IPS-15b (cell line): Measurements from ENCODE around the gene FYB2.

Experiments used
- H3K27me3 ChIP-seq: one replicate; pipeline ENCODE4 v1.6.1; 2013; ENCODE audit warnings: low read length; ENCODE audit not compliant: control insufficient read depth, insufficient read depth
- H3K36me3 ChIP-seq: one replicate; pipeline ENCODE4 v1.6.1; 2013; ENCODE audit warnings: low read length; ENCODE audit not compliant: control insufficient read depth, insufficient read depth
- H3K4me1 ChIP-seq: one replicate; pipeline ENCODE4 v1.6.1; 2013; ENCODE audit warnings: mild to moderate bottlenecking, low read length; ENCODE audit not compliant: control insufficient read depth, insufficient read depth
- H3K4me3 ChIP-seq: one replicate; pipeline ENCODE4 v1.5.1; 2013; ENCODE audit warnings: low read depth, low read length
- H3K9ac ChIP-seq: one replicate; pipeline ENCODE4 v1.6.1; 2013; ENCODE audit warnings: low read depth, mild to moderate bottlenecking, low read length
- H3K9me3 ChIP-seq: one replicate; pipeline ENCODE4 v1.6.1; 2013; ENCODE audit warnings: mild to moderate bottlenecking, low read length; ENCODE audit not compliant: control insufficient read depth, insufficient read depth

The FYB2 gene

DNA sequence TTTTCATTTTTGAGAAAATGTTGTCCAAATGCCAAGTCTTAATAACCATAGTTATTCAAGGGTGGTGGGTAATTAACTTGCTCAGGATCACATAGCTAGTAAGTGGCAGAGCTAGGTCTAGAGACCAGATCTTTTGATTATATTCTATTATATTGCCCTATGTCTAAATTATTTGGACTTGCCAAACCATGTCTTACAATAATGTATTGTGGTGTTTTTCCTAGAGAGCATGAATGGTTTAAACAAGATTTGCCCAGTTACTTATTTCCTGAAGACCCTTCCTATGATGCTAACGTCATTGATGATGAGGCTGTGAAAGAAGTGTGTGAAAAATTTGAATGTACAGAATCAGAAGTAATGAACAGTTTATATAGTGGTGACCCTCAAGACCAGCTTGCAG is 115.5 kb downstream of the FYB2 start:
- Histone ChIP-seq H3K9ac (no peak overlapping the region), H3K4me1 (peaks cover 2% of the 10 kb centered on the region), H3K27me3 (no peaks in the 10 kb centered on the region), H3K4me3 (no peak overlapping the region), H3K9me3 (no peaks in the 10 kb centered on the region), H3K36me3 (no peaks in the 10 kb centered on the region)

DNA sequence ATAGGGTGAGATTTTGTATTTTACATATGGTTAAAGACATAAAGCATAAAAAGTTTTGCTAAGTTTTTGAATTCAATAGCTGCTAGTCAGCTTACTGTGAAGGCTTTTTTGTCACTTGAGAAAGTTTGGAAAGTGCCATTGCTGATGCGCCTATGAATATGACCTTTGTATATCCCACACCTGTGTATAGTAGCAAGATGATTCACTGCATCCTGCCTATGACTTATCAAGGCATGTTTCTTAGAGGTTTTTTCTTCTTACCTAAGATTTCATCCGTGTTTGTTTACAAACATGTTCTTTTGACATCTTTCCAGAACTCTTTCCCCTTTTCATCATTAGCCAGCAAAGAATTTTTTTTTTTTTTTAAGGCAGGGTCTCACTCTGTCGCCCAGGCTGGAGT is 122.5 kb downstream of the FYB2 start:
- no peaks in the 10 kb centered on the region for H3K27me3 ChIP-seq
- no peak overlapping the region for H3K9ac ChIP-seq
- no peaks in the 10 kb centered on the region for H3K36me3 ChIP-seq
- no peaks in the 10 kb centered on the region for H3K4me1 ChIP-seq
- no peak overlapping the region for H3K4me3 ChIP-seq
- H3K9me3 ChIP-seq: no peaks in the 10 kb centered on the region

DNA sequence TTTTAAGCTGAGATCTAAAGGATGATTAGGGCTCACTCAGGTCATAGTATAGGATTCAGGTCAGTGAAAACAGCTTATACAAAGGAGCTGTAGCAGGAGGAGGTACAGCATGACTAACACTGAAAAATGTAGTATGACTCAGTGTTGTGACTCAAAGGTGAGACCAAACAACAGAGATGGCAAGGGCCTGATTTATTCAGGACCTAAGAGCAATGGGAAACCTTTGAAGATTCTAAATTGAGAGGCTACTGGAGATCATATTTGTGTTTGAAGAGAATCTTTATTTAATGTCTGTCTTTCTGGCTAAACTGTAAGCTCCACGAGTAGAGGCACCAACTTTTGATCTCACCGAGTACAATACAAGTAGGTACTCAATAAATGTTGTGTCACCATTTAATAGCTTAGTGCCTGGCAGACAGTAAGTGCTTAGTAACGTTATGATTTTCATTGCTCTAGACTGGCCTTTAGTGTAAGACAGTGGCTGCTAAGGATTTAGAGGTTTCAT is 130.6 kb downstream of the FYB2 start:
- no peak overlapping the region for H3K4me3 ChIP-seq
- no peaks in the 10 kb centered on the region for H3K27me3 ChIP-seq
- H3K9ac ChIP-seq: no peak overlapping the region
- H3K4me1 ChIP-seq: peaks cover 8% of the 10 kb centered on the region
- no peaks in the 10 kb centered on the region for H3K36me3 ChIP-seq
- no peaks in the 10 kb centered on the region for H3K9me3 ChIP-seq

DNA sequence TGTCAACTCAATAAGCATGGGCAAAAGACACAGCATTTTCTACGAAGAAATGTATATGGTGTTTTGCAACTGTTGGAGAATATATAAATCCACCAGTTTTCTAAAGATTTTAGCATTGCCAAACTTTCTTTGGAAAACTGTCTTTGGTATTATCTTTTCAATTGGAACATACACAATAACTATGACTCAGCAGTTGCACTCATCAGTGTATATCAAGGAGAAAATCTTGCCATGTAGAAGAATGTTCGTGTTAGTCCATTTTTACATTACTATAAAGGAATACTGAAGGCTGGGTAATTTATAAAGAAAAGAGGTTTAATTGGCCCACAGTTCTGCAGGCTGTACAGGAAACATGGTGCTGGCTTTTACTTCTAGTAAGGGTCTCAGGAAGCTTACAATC is 133.0 kb downstream of the FYB2 start:
- H3K9ac ChIP-seq: no peak overlapping the region
- H3K9me3 ChIP-seq: no peaks in the 10 kb centered on the region
- peaks cover 8% of the 10 kb centered on the region for H3K4me1 ChIP-seq
- H3K27me3 ChIP-seq: no peaks in the 10 kb centered on the region
- H3K36me3 ChIP-seq: no peaks in the 10 kb centered on the region
- no peak overlapping the region for H3K4me3 ChIP-seq

DNA sequence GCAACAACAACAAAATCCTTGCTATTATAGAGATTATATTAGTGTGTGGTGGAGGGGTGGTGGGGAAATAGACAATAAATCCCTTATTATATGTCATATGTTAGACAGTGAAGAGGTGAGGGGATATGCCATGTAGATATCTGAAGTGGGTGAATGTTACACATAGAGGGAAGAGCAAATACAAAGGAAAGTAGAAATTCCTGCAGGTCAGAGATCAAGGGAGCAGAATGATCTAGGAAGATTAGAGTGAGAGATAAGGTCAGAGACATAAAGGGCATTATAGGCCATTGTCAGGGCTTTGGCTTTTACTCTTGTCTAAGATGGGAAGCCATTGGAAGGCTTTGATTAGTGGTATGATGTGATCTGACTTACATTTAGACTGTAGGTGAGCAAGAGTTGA is 135.6 kb downstream of the FYB2 start:
- no peak overlapping the region for H3K9ac ChIP-seq
- no peak overlapping the region for H3K4me3 ChIP-seq
- peaks cover 5% of the 10 kb centered on the region for H3K4me1 ChIP-seq
- no peaks in the 10 kb centered on the region for H3K27me3 ChIP-seq
- H3K36me3 ChIP-seq: no peaks in the 10 kb centered on the region
- H3K9me3 ChIP-seq: no peaks in the 10 kb centered on the region

DNA sequence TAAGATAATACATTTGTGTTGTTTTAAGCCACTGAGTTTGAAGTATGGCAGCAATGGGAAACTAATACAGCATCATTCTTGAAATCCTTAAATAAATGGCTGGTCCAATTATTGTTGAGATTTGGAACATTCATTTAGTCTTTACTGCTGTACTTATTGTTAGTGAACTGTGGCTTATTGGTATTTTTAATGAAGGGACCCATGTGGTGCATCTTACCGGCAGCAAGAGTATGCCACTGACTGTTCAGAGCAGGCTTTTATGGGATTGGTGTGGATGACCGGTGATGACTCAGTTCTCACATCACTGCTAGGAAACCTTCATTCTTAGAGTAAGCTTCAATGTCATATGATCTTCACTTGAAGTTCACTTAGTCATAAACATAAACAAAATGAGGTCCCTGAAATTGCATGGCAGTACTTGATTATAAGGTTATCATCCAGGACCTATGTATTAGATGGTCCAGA is 142.6 kb downstream of the FYB2 start:
- no peaks in the 10 kb centered on the region for H3K36me3 ChIP-seq
- no peaks in the 10 kb centered on the region for H3K27me3 ChIP-seq
- H3K9me3 ChIP-seq: no peaks in the 10 kb centered on the region
- H3K9ac ChIP-seq: no peak overlapping the region
- H3K4me3 ChIP-seq: no peak overlapping the region
- no peaks in the 10 kb centered on the region for H3K4me1 ChIP-seq

DNA sequence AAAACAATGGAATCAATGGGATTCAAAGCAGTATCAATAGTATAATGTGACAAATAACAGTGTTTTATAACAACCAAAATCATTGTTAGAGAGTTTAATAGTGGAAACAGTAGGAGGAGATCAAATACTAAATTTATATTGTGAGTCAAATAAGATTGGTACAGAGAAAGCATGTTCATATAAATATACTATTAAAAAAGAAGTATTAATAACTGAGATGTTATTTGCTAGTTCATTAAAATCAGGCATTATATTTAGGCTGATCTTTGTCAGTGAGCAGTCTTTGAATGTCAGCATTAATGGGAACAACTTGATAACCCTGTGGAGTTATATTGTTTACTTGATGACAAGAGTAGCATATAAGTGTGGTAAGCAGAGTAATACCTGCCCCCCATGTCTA is 143.4 kb downstream of the FYB2 start:
- H3K27me3 ChIP-seq: no peaks in the 10 kb centered on the region

DNA sequence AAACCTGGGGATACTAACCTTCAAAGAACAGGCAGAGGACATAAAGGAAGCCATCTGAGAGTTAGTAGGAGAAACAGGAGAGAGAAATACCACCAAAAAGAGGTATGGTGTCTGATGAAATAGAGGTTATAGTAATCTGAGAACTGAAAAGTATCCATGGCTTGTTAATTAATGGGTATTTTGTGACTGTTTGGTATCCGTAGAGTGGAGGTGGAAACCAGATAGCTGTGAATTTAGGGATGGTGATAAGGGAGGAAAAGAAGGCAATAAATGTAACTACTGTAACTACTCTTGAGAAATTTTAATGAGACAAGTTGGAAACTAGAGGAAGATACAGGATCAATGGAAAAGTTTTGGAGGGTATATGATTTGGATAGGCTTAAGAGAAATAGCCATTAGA is 146.6 kb downstream of the FYB2 start:
- Histone ChIP-seq H3K4me1 (no peaks in the 10 kb centered on the region), H3K4me3 (no peak overlapping the region), H3K9me3 (no peaks in the 10 kb centered on the region), H3K9ac (no peak overlapping the region), H3K36me3 (no peaks in the 10 kb centered on the region), H3K27me3 (no peaks in the 10 kb centered on the region)

More for the DNA sequence above, 143.4 kb downstream of the FYB2 start:
- Histone ChIP-seq H3K4me3 (no peak overlapping the region), H3K9me3 (no peaks in the 10 kb centered on the region), H3K4me1 (no peaks in the 10 kb centered on the region), H3K36me3 (no peaks in the 10 kb centered on the region), H3K9ac (no peak overlapping the region)

DNA sequence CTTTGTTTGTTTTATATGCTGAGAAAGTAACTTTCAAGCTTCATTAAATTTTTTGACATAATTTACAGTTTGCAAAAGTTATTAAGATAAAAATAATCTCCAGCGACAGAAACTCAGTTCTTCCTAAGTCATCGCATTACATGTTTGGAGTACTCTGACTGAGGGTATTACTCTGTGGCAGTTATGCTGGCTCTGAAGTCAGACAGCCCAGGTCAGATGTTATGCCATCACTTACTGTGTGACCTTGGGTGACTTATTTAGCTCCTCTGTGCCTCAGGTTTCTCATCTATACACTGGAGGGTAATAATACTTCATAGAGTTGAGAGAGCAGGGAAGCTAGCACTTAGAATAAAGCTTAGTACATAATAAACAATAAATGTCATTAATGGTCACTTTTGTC is 147.7 kb downstream of the FYB2 start:
- no peak overlapping the region for H3K9ac ChIP-seq
- no peaks in the 10 kb centered on the region for H3K36me3 ChIP-seq
- no peaks in the 10 kb centered on the region for H3K9me3 ChIP-seq
- H3K4me1 ChIP-seq: no peaks in the 10 kb centered on the region
- H3K4me3 ChIP-seq: no peak overlapping the region
- no peaks in the 10 kb centered on the region for H3K27me3 ChIP-seq

DNA sequence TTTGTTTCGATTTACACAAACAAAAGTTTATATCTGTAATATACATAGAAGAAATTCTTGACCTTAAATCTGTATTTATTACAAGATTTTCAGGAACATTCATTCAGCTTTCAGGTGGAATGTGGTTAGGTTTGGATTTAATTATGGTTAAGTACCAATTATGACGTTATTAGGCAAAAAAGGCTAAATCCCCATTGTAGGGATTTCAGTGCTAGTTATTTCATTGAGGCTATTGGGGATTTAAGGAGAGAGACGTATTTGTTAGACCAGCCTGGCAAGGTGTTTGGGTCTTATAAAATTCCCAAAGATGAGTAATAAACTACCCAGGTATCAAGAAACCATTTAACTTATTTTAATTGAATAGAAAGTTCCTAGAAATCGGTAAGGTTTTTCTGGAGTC is 148.1 kb downstream of the FYB2 start:
- Histone ChIP-seq H3K27me3 (no peaks in the 10 kb centered on the region), H3K4me1 (peaks cover 3% of the 10 kb centered on the region), H3K4me3 (no peak overlapping the region), H3K9ac (no peak overlapping the region), H3K36me3 (no peaks in the 10 kb centered on the region), H3K9me3 (no peaks in the 10 kb centered on the region)

DNA sequence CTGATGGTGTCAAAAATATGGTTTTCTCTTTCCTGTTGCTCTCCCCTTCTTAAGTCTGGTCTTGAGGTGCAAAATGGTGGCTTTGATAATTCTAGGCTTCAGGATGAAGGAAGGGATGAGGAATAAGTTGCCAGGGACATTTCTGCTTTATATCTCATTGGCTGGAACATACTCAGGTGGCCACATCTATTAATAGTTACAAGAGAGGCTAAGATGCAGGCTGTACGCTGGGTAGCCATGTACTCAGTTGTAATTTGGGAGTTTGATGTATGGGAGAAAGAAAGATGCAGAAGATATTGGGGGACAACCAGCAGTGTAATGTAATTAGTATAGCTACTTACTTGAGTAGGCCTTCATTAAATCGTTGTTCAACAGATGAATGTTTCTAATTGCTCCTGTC is 148.9 kb downstream of the FYB2 start:
- no peak overlapping the region for H3K9ac ChIP-seq
- peaks cover 3% of the 10 kb centered on the region for H3K4me1 ChIP-seq
- no peaks in the 10 kb centered on the region for H3K9me3 ChIP-seq
- no peak overlapping the region for H3K4me3 ChIP-seq
- no peaks in the 10 kb centered on the region for H3K36me3 ChIP-seq
- H3K27me3 ChIP-seq: no peaks in the 10 kb centered on the region
